Measurements from ENCODE around the gene CNTN4.
A peak's percentile ranks its signal among the peaks of the same experiment; 100 is the strongest.

The CNTN4 gene

DNA sequence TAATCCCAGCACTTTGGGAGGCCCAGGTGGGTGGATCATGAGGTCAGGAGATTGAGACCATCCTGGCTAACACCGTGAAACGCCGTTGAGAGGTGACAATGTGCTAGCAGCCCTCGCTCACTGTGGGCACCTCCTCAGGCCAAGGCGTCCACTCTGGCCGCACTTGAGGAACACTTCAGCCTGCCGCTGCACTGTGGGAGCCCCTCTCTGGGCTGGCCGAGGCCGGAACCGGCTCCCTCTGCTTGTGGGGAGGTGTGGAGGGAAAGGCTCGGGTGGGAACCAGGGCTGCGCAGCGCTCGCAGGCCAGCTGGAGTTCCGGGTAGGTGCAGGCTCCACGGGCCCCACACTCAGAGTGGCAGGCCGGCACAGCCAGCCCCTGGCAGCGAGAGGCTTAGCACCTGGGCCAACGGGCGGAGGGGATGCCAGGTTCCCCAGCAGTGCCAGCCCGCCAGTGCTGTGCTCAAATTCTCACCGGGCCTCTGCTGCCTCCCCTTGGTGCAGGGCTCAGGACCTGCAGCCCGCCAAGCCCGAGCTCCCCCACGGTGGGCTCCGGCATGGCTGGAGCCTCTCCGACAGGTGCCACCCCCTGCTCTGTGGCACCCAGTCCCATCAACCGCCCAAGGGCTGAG is 253.6 kb downstream of the CNTN4 start:
- no peak overlapping the region for H3K4me3 ChIP-seq (ENCODE audit: low read depth, low read length)
- TF ChIP-seq, protein P1, sequence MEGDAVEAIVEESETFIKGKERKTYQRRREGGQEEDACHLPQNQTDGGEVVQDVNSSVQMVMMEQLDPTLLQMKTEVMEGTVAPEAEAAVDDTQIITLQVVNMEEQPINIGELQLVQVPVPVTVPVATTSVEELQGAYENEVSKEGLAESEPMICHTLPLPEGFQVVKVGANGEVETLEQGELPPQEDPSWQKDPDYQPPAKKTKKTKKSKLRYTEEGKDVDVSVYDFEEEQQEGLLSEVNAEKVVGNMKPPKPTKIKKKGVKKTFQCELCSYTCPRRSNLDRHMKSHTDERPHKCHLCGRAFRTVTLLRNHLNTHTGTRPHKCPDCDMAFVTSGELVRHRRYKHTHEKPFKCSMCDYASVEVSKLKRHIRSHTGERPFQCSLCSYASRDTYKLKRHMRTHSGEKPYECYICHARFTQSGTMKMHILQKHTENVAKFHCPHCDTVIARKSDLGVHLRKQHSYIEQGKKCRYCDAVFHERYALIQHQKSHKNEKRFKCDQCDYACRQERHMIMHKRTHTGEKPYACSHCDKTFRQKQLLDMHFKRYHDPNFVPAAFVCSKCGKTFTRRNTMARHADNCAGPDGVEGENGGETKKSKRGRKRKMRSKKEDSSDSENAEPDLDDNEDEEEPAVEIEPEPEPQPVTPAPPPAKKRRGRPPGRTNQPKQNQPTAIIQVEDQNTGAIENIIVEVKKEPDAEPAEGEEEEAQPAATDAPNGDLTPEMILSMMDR (conservative IDR thresholded peaks at IDR 0.05; ENCODE audit: low read depth, low read length): no peak
- DNase-seq (ENCODE audit: low read depth): no peak

DNA sequence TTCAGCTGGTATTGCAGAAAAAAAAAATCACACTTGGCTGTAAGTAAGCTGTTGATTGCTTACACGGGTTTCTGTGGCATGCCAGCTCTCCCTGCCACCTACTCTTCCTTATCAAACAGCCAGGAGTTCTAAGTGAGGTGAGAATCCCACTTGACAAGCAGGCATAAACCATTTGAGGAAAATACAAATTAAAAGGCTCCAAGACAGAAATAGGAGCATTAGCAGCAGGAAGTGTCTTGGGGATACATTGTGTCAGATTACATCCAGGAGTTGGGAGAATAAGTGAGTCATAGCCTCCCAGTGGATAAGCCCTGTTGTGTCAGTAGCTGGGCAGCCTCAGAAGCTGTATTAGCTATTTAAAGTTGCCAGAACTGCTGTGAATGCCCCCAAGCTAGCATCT is 256.0 kb downstream of the CNTN4 start:
- no peak overlapping the region for H3K4me3 ChIP-seq (ENCODE audit: low read depth, low read length)
- peak; percentile 14 for DNase-seq (ENCODE audit: low read depth)
- TF ChIP-seq, protein P1 (conservative IDR thresholded peaks at IDR 0.05; ENCODE audit: low read depth, low read length): no peak

DNA sequence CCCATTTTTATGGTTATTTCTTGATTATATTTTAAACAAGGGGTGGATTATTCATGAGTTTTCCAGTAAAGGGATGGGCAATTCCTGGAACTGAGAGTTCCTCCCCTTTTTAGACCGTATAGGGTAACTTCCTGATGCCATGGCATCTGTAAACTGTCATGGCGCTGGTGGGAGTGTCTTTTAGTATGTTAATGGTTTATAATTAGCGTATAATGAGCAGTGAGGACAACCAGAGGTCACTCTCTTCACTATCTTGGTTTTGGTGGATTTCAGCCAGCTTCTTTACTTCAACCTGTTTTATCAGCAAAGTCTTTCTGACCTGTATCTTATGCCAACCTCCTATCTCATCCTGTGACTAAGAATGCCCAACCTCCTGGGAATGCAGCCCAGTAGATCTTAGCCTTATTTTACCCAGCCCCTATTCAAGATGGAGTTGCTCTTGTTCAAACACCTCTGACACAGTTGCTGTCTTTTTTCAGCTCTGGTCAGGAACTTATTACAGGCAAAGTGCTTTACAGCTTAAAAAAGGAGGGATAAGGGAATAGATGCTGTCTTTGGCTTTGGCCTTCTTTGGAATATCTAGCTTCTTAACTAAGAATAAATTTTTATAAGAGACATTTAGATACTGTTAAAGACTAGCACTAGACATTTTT is 257.8 kb downstream of the CNTN4 start:
- no peak for DNase-seq (ENCODE audit: low read depth)
- TF ChIP-seq, protein P1 (conservative IDR thresholded peaks at IDR 0.05; ENCODE audit: low read depth, low read length): no peak
- H3K4me3 ChIP-seq (ENCODE audit: low read depth, low read length): no peak overlapping the region

DNA sequence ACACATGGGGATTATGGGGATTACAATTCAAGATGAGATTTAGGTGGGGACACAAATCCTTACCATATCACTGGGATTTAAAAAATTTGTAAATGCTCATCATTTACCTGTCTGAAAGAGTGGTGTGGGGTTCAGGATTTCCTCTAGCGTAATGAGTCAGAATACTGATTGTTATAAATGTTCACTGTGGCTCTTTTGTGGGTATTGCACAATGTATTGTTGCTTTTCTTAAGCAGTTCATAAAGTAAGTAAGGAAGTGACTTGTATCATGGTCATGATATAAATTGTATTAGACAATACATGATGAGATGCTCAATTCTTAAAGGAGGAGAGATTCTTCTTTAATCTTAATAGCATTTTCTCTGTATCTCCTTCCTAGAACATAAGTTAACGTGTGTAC is 262.1 kb downstream of the CNTN4 start:
- TF ChIP-seq, protein P1 (conservative IDR thresholded peaks at IDR 0.05; ENCODE audit: low read depth, low read length): no peak
- H3K4me3 ChIP-seq (ENCODE audit: low read depth, low read length): no peak overlapping the region
- no peak for DNase-seq (ENCODE audit: low read depth)

DNA sequence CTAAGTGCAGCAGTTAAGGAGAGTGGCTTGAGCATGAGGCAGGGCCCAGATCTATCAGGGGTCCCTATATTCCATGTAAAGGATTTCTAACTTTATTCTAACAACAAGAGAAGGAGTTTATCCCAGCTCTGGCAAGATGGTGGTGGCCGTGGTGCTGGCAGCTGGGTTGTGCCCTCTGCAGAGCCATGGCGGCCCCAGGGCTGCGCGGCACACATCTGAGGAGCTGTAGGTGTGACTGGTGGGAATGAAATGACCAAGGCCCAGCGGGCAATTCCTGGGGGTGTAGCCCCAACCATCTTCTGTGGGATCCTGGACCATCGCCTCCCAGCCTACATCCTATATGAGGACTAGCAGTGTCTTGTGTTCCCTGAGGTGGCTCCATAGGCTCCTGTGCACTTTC is 263.5 kb downstream of the CNTN4 start:
- H3K4me3 ChIP-seq (ENCODE audit: low read depth, low read length): no peak overlapping the region
- no peak for DNase-seq (ENCODE audit: low read depth)
- TF ChIP-seq, protein P1 (conservative IDR thresholded peaks at IDR 0.05; ENCODE audit: low read depth, low read length): no peak

DNA sequence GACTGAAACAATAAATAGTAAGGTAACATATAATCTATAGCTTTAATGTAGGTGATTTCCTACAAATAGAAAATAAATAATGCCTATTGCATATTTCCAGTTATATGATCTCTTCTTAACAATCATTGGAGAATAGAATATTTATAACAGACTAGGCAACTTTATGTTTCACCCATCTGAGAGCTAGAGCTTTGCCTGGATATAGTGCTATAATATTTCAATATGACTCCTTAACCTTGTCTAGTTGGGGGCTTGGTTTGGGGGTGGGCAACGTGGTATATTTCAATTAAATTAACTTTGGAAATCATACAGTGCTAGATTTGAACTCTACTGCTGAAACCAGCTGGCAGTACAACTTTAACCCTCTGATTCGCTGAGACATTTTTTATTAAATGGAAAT is 265.2 kb downstream of the CNTN4 start:
- DNase-seq (ENCODE audit: low read depth): no peak

More for the DNA sequence above, 265.2 kb downstream of the CNTN4 start:
- TF ChIP-seq, protein P1 (conservative IDR thresholded peaks at IDR 0.05; ENCODE audit: low read depth, low read length): no peak
- H3K4me3 ChIP-seq (ENCODE audit: low read depth, low read length): no peak overlapping the region

All from choroid plexus epithelial cell (primary cell).